ENCODE measurements around the gene PSRC1.

GRCh38 chr1:109272021-109272799 is 10.7 kb downstream of the PSRC1 start:
- TF ChIP-seq CTCF (IDR thresholded peaks at IDR 0.05), result no peak
- no peak for TF ChIP-seq ZFX (IDR thresholded peaks at IDR 0.05; ENCODE audit: borderline replicate concordance)

Measured in 22Rv1 (cell line).